GM12801 (cell line): ENCODE data around the gene MAGI3.

Source experiments
- TF ChIP-seq, protein P1 (sequence below): IDR thresholded peaks from one replicate; pipeline ENCODE4 v1.5.1; 2011; ENCODE audit warnings: control low read depth; ENCODE audit not compliant: insufficient read length; ENCODE audit errors: extremely low read depth

The MAGI3 gene

DNA sequence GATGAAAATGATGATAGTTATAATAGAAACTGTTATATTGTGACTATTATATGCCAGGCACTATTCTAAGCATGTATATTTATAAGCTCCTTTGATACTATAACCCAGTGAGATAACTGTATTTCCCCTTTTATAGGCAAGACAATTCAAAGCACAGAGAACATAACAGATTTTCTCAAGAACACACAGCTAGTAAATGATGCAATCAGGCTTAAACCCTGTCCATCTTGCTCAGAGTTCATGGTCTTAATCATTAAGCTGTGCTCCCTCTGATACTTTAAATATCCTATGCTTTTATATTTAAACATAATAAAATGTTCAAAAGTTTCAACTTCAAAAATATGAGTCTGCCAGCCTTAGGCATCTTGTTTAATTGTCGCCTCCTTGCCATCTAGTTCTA, 280.3 kb downstream of the MAGI3 start:
- TF ChIP-seq, protein P1, sequence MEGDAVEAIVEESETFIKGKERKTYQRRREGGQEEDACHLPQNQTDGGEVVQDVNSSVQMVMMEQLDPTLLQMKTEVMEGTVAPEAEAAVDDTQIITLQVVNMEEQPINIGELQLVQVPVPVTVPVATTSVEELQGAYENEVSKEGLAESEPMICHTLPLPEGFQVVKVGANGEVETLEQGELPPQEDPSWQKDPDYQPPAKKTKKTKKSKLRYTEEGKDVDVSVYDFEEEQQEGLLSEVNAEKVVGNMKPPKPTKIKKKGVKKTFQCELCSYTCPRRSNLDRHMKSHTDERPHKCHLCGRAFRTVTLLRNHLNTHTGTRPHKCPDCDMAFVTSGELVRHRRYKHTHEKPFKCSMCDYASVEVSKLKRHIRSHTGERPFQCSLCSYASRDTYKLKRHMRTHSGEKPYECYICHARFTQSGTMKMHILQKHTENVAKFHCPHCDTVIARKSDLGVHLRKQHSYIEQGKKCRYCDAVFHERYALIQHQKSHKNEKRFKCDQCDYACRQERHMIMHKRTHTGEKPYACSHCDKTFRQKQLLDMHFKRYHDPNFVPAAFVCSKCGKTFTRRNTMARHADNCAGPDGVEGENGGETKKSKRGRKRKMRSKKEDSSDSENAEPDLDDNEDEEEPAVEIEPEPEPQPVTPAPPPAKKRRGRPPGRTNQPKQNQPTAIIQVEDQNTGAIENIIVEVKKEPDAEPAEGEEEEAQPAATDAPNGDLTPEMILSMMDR = no peak

DNA sequence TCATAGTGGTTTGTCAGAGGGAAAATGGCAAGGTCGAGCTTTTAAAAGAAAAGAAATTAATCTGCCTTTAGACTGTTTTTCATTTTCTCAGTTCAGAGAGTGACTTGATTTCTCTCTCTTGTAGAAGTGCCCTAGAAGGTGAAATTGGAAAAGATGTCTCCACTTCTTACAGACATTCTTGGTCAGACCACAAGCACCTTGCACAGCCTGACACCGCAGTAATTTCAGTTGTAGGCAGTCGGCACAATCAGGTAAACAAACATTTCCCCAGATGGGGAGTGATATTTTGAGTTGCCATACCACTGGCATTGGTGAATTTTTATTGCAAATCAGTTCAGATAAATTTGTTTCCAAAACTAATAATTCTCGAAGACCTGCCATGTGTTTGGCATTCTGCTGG, 282.2 kb downstream of the MAGI3 start:
- TF ChIP-seq, protein P1 = no peak

DNA sequence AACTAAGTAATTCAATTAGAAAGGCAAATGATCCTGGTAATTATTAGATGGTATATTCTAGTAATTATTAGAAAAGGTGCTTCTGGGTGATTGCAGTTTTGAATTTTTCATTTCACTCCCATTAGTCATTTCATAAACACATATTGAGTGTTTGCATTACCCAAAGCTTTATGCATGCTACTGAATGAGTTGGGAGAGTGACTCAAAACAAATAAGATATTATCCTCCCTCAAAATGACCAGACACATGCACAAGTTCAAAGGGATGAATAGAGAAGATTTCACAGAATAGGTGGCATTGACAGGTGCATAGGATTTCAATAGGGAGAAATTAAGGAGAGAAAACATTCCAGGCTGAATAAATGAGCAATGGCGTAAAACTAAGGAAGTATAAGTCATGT, 284.3 kb downstream of the MAGI3 start:
- TF ChIP-seq, protein P1 = no peak

DNA sequence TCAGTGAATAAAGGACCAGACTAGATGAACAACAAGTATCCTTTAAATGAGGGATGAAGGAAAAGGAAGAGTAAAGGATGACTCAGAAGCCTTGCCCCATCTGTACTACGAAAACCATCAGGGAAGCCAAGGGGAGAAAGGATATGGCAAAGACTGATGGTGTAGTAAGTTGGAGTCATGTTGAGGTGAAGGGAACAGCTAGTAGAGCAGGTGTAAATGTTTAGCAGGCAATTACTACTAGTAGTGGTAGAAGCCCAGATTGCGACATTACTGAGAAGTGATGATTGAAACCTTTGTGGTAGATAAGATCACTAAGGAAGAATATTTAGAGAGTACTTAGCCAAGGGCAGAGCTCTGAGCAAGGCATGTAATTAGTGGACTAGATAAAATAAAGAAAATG, 285.0 kb downstream of the MAGI3 start:
- TF ChIP-seq, protein P1 = no peak

DNA sequence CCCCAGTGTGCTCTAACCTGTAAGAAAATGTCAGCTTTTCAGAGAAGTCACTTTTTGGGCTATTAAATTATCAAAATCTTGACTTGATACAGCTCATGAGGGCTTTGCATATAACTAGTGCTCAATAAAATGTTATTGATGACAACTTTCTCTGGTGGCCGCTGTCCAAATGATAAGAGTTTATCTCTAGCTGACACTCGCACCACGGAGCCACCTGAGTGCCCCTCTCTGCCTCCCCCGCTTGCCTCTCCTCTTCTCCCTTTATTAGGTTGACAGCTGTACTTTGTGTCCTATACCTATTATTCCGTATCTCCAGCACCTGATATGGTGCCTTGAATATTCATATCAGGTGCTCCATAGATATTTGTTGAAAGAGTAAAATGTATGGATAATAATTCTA, 286.2 kb downstream of the MAGI3 start:
- TF ChIP-seq, protein P1 = no peak

DNA sequence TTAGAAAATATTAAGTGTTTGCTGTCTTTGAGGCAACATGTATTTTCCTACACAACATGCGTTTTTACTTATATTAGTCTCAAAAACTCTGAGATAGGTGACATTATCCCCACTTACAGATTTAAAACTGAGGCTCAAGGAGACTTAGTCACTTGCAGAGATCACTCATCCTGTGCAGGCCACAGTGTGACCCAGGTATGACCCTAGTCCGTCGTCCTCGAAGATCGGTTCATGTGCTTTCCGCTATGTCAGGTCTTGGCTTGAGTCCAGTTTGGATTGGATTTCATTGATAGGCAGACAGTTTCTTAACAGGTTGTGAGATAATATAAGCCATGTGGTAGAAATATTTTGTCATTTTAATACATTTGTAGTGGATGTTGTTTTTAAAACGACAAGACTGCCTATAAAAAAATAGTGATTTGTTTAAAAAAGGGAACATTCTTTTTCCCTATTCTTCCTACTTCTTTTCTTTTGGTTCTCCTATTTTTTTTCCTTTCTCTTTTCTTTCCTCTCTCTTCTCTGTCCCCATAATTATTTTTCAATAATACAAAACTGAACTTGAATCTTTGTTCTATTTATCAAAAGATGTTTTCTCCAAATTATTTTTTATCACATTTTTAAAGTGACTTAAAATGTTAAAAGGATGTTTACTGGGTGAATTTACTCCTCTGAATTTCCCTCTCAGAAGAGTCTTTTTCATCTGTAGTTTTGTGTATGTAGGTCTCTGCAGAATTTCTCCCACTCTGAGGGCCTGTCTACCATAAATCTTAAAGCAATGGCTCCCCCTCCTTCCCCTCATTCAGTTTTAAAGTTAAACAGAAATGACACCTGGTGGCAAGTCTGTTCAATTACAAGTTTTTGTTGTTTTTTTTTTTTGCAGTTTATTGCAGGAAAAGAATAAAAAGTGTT, 287.2 kb downstream of the MAGI3 start:
- TF ChIP-seq, protein P1 = no peak

DNA sequence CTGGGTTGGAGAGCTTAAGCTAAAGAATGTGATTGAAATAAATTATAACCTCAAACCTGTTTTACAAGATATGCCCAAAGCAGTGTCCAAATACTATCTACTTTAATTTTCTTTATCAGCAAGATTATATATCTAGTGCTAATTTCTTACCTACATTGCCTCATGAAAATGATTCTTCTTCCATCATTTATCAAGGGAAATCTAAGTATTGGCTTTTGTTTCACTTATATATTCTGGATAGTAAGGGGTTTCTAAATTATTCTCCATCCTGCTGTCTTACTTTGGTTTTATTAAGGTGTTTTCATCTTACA, 287.8 kb downstream of the MAGI3 start:
- TF ChIP-seq, protein P1 = no peak
